Measurements from ENCODE around the gene EXOC4.
"Not testable (repeated sequence)": the region's sequence is repeated elsewhere in the genome, so short reads cannot be mapped to it uniquely, and the experiment has no call there.

EXOC4 gene

DNA sequence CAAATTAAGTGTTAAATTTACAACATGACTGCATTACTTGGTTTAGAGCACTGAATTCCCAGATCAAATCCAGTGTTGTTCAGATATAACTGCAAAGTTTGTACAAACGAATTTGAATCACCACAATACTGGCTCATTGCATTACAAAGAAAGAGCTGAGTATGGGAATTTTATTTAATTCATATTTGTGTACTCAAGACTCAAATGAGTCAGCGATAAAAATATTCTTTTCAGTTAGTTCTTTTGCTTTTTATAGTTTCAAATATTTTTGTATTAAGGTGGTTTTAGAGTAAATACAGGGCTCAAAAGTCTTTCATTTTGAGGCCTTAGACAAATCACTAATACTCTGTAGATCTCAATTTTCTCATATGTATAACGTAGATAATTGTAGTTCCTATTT lies 805.6 kb downstream of the EXOC4 start:
- DNase-seq = no peak

DNA sequence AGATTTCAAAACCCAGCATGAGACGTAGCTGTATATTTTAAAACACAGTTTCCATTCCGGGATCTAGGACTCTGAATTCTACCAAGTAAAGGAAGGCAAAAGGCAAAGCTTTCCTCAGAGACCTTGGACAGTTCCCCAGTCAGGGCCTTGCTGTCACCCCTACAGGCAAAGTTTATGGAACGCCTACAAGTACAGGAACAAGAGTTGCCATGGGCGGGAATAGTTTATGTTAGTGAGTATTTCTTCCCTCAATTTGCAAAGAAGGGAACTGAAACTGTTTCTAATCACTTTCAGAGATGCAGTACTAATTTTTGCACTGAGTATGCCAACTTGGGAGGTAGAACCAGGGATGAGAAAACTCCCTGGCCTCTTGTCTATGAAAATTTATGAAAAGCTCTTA lies 806.1 kb downstream of the EXOC4 start:
- no peak for DNase-seq

DNA sequence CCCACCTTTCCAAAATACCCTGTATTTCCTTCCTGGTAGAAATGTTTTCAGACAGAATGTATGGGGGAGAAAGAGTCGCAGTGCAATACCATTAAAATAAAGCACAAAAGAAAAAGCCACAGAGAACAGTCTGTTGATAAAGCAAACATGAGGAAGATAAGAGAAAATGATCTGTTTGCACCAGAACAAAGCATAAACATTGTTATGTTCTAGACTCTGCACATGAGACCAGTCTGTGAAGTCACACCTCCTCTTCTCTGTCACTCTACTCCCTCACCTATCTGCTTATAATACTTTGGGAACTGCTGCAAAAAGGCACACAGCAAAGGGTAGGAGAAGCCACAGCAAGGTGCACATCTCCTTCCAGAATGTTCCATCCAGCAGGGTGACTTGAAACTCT lies 807.0 kb downstream of the EXOC4 start:
- DNase-seq = no peak

DNA sequence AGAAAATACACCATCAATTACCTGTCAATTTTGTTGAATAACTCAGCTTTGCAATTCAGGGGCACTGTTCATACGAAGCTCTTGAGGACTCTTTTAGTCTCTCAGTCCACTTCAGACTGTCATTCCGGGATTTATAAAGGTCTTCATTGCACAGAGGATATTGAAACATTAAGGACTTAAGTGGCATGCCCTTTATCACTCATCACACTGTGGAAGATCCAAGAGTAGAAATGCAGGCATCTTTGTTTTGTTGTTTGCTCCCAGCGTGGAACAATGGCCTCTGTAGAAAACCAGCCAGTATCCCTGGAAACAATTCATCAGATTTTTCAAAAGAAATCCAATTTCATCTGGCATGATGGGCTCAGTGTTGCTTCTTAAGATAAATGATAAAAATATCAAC lies 808.0 kb downstream of the EXOC4 start:
- DNase-seq = no peak

DNA sequence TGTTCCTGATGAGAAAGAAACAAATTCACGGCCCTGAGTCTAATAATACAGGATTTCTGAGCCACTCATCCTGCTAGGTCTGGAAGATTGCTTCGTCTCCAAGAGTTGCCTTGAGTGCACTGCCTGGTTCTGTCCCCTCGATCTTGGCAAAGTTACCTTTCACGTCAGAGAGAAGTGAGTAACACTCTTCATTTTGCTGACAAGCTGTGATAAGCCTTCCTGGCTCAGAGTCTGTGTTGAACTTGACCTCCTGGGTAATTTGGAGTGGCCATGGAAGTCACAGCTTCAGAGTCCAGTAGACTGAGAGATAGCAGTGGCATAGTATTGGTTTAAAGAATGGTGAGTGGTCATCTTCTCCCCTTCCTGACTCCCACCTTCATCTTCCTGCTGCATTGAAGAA lies 809.6 kb downstream of the EXOC4 start:
- no peak for DNase-seq

DNA sequence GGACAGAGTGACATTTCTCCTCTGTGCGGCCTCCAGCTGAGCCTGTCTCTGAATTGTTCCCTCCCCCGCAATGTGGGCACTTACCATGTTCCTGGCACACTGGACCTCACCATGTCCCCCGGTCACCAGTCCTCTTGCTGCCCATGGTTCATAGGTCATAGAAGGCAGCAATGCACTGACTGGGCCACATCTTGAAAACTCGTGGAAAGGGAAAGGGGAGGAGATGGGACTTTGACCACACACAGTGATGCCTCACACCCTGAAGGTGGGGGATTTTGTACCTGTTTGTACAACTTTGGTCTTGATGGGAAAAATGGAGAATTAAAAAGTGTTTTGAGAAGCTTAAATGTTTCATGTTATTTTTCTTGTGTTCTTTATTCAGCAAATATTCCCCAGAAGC lies 812.5 kb downstream of the EXOC4 start:
- no peak for DNase-seq

DNA sequence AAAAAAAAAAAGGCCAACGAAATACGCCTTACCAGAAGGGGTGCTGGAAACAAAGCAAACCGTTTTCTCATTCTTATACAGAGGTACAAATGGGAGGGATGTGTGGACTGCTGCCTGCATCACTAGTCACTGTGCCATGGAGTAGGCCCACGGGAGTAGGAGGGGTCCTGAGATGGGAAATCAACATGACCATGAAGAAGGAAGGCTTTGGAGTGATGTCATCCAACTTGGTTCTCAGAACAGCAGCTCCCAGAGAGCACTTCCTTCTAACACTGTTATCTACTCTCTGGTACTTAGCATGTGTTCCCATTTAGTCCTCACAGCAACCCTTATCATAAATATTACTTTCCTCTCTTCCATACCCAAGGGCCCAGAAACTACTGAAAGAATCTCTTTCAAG lies 814.3 kb downstream of the EXOC4 start:
- no peak for DNase-seq

DNA sequence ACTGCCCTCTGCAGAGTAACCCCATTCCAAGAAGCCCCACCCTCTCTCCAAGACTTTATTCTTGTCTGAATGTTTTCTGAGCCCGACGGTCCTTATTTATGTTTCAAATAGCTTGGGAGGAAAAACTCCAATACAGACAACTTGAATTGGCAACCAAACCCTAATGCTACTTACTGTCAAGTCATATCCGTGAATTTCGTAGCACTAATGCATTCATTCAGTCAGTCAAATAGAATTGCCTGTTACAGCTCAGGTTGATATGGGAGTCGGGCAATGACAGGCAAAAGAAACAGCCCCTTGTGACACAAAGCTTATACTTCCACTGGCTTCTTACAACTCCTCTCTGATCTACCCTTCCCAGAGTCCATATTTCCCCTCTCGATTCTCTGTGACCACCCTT lies 815.8 kb downstream of the EXOC4 start:
- no peak for DNase-seq

DNA sequence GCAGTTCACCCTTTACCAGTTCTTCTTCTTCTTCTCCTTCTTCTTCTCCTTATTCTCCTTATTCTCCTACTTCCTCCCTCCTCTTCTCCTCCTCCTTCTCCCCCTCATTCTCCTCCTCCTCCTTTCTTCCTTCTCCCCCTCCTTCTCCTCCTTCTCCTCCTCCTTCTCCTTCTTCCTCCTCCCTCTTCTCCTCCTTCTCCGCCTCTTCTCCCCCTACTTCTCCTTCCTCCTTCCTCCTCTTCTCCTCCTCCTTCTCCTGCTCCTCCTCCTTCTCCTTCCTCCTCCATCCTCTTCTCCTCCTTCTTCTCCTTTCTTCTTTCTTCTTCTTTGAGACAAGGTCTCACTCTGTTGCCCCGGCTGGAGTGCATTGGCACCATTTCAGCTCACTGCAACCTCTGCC lies 816.3 kb downstream of the EXOC4 start:
- no peak for DNase-seq

DNA sequence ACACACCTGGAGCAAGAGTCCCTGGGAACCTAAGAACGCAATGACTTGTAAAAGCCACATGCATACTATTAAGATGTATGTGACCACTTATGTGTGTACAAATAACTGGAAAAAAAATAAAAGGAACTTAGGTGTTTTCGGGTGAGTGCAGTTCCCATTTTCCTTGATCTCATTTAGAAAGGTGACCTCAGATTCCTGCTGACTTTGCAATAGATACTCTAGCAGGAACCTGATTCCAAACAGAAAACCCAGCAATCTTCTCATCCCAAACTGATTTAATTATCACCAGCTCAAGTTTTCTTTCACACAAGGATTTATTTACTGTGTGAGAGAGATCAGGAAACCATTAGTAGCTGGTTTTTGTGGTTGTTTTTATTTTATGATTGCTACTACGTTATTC lies 817.8 kb downstream of the EXOC4 start:
- DNase-seq = no peak

DNA sequence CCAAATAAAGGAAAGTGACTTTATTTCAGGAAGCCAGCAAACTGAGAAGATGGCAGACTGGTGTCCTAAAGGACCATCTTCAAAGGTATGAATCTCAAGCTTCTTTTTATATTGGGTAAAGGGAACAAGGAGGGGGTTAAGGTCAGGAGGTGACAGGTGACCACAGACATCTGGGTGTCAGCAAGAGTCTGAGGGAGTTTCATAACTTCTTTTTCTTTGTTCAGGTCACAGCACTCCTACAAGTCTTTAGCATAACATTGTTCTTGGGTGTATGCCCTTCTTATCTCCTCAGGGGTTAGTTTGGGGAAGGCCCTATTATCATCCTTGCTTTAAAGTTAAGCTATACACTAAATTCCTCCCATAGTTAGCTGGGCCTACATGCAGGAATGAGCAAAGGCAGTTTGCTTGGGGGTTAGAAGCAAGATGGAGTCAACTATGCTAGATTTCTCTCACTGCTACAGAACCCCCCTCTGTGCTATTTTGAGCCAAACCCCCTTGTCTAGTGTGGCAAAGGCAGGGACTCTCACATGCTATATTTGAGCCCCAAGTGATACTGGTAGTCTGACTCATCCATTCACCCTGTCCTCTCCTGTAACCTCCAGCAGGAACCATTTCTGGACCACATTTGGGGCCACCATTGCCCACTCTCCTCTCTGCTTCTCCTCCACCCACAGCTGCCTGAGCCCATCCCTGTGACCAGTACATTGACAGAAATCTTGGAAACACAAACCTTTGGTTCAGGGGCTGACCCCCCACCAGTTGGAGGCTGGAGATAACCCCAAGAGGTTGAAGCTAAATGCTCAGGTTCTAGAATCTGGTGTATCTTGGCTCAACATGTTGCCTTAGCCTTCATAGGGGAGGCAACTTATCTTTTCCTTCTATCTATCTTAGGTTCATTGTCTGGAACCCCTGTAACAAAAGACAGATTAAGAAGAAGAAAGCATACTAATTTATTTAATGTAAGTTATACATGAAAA lies 818.8 kb downstream of the EXOC4 start:
- no peak for DNase-seq

DNA sequence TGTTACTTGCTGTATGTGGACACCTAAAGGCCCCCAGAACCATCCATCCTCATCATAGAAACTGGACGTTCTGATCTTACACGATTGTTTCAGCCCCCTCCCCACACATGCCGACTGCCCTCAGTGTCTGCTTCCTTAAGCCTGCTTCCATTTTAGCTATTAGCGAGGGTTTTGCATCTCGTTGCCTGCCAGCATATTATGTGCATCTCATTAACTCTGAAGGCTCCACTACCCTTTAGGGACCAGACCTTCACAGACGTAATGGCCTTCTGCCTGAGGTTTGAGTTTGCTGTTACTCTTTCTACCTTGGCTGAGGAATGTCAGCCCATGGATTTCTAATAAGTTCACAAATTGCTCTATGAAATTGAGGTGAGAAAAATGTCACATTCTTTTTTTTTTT lies 820.4 kb downstream of the EXOC4 start:
- no peak for DNase-seq

DNA sequence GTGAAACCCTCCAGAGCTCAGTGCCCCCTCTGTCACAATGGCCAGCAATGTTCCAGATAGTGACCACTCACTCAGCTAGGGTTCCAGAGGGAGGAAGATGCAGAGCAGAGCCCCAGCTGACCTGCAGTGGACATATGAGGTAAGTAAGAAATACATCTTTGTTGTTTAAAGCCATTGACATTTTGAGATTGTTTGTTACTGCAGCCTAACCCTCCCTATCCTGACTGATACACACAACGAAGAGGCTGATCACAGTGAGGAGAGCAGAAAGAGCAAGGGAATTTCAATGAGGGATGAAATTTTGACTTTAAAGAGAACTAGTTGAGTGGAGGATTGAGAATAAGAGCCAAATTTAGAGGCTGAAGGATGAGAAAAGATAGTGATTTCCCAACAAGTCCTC lies 822.9 kb downstream of the EXOC4 start:
- no peak for DNase-seq

DNA sequence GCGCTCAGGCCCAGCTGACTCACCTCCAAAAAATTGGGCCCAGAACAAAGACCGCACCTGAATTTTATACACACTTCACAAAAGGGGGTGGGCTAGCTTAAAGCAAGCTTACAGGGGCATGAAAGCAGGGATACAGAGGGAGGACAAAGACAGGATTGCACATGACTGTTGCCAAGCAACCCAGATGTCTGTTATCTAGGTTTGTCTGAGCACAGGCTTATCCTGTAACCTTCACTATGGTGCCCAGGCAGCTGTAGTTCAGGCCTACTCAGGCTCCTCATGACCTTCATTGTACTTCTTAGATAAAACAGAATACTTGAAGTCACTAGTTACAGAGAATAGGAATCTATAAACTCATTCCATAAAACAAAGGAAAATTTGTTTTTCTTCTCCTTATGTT lies 824.7 kb downstream of the EXOC4 start:
- not testable (repeated sequence) for DNase-seq

DNA sequence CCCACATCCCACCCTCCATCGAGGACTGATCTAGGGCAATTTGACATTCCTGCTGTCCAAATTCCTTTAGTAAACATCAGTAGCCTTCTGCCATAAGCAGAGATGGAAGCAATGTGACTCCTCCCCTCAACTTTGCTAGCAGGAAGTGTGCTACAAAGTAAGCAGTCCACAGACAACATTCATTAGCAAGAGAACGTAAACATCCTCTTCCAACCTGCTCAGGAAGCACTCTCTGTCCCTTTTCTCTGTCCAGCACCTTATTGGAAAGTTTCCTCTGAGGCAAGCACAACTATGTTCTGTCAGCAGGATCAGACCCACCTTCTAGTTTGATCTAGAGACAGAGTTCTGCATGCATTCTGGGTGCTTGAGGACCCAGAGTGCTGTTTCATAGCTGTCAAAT lies 826.1 kb downstream of the EXOC4 start:
- DNase-seq = no peak

DNA sequence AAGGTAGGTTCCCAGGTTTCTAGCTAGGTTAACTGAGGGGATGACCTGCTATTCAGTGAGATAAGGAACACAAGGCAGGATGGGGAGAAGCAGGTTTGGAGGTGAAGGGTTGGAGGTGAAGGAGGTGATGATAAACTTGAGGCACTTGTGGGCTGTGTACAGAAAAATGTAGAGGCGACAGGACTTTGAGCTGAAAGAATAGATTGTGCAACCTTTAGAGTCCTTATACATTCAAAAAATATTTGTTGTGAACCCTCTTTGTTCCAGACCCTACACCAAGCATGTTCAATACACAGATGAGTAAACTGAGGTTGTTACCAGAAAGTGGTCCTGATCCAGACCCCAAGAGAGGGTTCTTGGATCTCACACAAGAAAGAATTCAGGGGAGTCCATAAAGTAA lies 828.8 kb downstream of the EXOC4 start:
- DNase-seq = no peak

DNA sequence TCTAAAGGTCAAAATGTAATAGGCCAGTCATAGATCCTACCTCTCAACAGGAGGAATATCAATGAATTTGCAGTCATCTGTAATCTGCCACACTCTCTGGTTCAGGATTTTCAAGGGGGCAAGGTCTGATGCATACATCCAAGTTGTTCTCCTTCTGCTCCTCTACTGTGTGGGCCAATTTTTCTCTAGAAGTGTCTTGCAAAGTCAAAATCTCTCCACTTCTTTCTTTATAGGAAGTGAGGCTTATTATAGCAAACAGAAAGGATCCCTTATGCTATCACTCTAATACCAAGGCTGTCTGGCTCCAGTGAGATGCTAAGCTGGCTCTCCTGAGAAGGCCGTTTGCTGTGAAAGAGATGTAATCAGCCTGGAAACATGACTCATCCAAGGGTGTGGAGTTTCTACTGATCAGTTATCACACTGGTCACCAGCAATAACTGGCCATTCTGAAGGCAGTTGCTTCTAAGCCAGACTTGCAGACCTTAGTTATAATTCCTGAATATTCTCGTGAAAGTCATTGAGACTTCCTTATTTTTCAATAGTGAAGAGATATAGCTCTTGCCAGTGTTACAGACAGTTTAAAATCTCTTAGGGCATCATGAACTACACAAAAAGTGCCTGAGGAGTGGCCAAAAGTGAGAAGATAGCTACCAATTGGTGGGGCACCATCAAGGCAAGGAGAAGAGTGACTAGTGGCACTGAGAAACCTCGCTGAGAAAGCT lies 831.0 kb downstream of the EXOC4 start:
- DNase-seq = no peak

DNA sequence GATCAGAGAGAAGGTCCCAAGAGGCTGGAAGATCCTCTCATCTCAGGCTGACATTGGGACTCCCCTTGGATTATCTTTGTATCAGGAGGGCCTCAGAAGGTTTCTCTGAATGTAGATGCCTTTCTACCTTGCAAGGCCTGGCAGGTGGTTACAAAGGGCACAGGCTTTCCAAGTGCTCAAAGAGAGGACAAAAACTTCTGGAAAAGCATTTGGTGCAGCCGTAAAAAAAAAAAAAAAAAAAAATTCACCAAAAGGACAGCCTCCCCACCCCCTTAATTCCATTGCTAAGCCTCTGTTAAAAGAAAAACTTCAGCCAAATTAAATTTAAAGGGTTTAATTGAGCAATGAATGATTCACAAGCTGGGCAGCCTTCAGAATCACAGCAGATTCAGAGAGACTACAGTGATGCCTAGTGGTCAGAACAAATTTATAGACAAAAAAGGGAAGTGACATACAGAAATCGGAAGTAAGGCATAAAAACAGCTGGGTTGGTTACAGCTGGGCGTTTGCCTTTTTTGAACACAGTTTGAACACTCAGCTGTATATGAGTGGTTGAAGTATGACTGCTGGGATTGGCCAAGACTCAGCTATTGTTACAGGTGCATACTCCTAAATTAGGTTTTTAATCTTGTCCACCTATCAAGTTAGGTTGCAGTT lies 831.7 kb downstream of the EXOC4 start:
- no peak for DNase-seq

DNA sequence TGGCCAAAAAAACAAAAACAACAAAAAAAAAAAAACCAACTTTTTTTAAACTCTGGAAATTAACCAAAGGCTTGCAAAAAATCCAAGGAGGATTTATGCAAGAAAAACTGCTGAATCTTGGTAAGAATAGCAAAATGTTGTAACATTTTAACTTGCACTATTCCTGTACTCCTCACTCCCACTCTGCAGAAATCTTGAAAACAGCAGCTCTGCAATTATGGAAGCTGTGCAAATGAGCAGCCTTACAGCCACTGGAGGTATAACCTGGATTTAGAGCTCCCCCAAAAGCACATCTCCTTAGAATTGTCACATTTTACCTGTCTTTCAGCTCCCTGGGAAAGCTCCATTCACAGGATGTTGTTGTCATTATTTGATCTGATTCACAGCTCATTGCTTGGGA lies 832.4 kb downstream of the EXOC4 start:
- no peak for DNase-seq

DNA sequence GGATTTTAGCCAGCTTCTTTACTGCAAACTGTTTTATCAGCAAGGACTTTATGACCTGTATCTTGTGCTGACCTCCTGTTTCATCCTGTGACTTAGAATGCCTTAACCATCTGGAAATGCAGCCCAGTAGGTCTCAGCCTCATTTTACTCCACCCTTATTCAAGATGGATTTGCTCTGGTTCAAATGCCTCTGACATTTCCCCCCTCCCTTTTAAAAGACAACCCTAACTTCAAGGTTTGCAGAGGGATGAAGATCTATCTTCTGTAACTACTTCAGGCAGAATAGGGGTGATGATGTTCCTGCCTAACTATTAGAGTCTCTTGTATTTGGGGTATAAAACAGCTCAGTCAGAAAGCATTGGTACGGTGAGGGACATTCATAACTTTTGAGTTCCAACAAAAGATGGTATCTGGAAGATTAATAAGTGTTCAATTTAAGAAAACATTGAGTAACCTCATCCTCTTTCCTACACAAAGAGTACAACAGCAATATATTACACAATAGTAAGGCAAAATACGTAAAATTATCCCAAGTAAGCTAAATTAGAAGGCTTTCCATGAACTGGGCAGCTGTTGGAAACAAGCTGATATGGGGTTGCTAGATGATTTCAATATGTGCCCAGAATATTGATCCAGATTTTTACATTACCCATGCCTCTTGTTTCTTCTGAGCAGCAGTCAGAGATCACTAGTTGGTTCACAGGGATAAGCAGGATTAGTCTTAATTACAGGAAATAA lies 834.3 kb downstream of the EXOC4 start:
- no peak for DNase-seq

DNA sequence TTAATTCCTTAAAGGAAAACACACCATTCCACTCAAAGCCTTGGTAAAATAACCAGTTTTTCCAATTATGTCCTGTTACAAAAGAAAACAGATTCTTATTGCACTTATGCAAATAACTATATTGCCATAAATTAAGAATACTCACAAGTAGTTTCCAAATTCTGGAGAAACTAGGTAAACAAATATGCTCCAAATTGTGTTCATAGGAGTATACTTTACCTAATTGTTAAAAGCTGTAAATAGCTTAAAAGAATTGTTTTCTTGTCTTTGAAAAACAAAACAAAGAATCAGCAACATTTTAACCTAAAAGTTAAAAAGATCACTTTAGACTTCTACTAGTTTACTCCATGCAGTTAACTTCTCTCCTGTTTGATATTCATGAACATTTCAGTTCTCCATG lies 835.3 kb downstream of the EXOC4 start:
- no peak for DNase-seq

DNA sequence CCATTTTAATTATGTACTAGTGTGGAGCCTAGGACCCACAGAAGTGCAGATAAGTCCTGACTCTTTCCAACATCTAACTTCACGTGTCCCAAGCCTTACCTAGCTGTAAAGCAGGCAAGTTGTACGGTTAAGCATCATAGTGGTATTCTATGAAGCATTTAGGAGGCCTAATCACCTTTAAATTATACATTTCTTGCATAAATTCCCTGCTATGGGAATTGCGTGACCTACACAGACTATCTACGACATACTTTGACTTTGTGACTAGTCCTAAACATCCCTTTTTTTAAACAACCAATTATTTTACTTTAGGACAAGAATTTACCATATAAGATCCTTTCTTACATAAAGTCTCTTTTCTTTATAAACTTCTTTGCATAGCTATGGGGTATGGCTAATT lies 836.6 kb downstream of the EXOC4 start:
- DNase-seq = no peak

DNA sequence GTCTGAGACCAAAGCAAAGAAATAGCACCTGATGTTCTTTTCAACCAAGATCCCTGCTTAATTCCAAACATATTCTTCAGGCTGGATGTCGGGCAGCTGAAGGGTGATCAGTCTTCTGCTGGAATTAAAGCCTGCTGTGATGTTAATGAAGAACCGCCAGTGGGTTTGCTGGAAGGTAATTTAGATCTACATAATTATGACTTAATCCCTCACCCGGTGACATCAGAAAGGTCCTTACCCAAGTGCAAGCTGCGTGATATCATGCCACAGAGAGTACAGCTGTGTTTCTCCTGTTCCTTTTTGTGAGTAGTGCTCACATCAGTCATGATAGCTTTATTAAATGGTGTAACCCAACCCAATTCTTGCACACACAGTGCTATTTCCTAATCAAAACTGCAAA lies 845.2 kb downstream of the EXOC4 start:
- DNase-seq = no peak
